Activated T-cell treated with anti-CD3 and anti-CD28 coated beads, Interleukin-2, amount 50 U/mL, for 4 hours (primary cell): ENCODE measurements around the gene PBX1. TPM values are rescaled to one million over a fixed set of nuclear protein-coding genes. Genes with fewer than 3 reads are reported as not detected.
"Not testable (repeated sequence)": the region's sequence is repeated elsewhere in the genome, so short reads cannot be mapped to it uniquely, and the experiment has no call there.

ENCODE experiments used
- ATAC-seq, 2 donors: fragments of 200-7000 bp; cut with Tn5 transposase; one replicate each; pipeline ENCODE4 v1.10.0; 2021
- DNase-seq: peaks from one replicate; pipeline ENCODE4 v3.0.0-alpha.2; 2020
- H3K27me3 Mint-ChIP-seq: one replicate; pipeline ENCODE4 v1.8.0; 2021; ENCODE audit warnings: low read depth, mixed read lengths
- H3K36me3 Mint-ChIP-seq: one replicate; pipeline ENCODE4 v1.8.0; 2022; ENCODE audit warnings: mixed read lengths; ENCODE audit not compliant: insufficient read depth
- H3K4me1 Mint-ChIP-seq: one replicate; pipeline ENCODE4 v1.8.0; 2021; ENCODE audit warnings: low read depth, mixed read lengths
- H3K4me3 Mint-ChIP-seq: one replicate; pipeline ENCODE4 v1.8.0; 2021; ENCODE audit warnings: mild to moderate bottlenecking, moderate library complexity, mixed read lengths
- H3K9me3 Mint-ChIP-seq: one replicate; pipeline ENCODE4 v1.8.0; 2021; ENCODE audit warnings: mixed read lengths
- total RNA-seq, 3 donors: library from RNA; stranded (reverse); gene quantifications; one replicate each; pipeline ENCODE4 v1.2.1, GENCODE V29; 2021

Gene PBX1
- total RNA-seq, 3 donors from 2014 or later = 0.41 to 0.48 (median 0.47) TPM

DNA sequence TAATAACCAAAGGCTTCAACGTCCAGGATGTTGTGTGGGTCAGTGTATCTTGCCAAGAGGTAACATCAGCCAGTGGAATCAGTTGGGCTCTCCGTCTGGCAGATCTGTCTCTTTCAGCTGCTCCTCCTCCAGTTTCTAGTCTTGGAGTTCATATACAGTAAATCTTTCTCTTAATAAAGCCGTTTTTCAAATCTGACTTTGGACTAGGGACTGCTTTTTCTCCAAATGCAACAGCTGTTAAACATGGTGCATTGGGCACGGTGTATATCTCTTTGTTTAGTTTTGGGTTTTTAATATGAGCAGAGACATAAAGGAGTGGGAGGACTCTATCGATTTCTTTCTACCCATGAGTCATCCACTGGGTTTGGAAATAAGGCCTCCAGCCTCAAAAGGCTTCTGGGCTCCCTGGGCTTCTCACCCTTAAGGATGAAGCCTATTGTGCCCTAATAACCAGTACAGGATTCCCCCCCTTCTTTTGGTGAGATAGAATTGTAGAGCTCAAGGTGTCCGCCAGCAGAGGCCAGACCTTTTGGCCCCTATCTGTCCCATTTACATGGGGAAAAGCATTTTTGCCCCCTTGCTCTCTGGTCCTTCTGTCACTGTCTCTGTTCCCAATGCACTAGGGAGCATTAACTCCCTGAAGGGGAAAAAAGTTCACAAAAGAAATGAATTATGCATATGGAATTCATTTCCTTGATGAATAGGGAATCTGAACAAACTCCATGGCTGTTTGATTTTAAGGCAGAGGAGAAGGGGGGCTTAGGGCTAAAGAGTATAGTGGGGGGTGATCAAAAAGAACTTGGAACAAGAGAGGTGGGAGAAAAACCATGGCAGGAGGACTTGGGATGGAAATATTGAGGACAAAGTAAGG, 86.0 kb downstream of the PBX1 start:
- no peaks in the 10 kb centered on the region for H3K9me3 Mint-ChIP-seq
- ATAC-seq (no peak), DNase-seq (no peak)
- no peaks in the 10 kb centered on the region for H3K27me3 Mint-ChIP-seq
- H3K36me3 Mint-ChIP-seq = no peaks in the 10 kb centered on the region
- H3K4me1 Mint-ChIP-seq = no peaks in the 10 kb centered on the region
- H3K4me3 Mint-ChIP-seq = no peak overlapping the region

DNA sequence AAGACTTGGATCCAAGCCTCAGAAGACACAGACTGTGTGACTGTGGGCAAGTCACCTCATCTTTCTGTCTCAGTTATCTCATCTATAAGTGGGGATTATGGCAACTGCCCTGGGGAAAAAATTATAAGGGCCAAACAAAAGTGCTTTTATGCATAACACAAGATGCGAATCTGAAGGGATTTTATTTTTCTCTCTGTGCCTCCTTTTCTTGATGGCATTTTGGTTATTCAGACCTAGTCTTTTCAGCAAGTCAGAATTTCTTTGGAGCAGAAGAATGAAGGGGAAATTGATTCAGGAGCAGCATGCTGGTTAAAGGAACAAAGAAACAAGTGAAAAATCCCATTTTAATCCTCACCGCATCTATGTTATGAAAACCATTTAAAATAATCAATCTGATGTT, 86.9 kb downstream of the PBX1 start:
- no peak overlapping the region for H3K4me3 Mint-ChIP-seq
- no peak for DNase-seq

GRCh38 chr1:164647211-164647610, 88.2 kb downstream of the PBX1 start:
- DNase-seq = no peak
- H3K9me3 Mint-ChIP-seq = no peaks in the 10 kb centered on the region
- no peak overlapping the region for H3K4me3 Mint-ChIP-seq
- no peaks in the 10 kb centered on the region for H3K27me3 Mint-ChIP-seq
- no peak for ATAC-seq
- no peaks in the 10 kb centered on the region for H3K36me3 Mint-ChIP-seq
- no peaks in the 10 kb centered on the region for H3K4me1 Mint-ChIP-seq

More for the DNA sequence above, 86.9 kb downstream of the PBX1 start:
- H3K9me3 Mint-ChIP-seq = no peaks in the 10 kb centered on the region
- no peaks in the 10 kb centered on the region for H3K4me1 Mint-ChIP-seq
- no peaks in the 10 kb centered on the region for H3K36me3 Mint-ChIP-seq
- no peak for ATAC-seq
- H3K27me3 Mint-ChIP-seq = no peaks in the 10 kb centered on the region

DNA sequence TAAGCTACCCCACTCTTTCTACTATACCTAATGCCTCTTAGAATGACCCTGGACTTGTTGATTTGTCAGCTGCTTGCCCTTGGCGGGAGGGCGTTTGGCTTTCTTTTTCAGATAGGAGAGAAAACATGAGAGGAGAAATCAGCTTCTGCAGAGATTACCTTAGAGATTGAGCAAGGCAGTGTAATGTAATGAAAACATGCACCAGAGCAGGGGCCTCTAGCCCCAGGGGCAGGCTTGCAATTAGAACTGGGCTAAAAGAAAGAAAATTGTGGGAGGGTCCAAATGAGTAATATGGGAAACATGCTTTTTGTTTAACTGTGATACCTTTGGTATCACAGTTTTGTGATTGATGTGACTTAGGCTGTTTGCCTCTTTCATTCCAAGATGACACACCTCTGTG, 89.7 kb downstream of the PBX1 start:
- Mint-ChIP-seq H3K27me3 (no peaks in the 10 kb centered on the region), H3K4me1 (no peaks in the 10 kb centered on the region), H3K4me3 (no peak overlapping the region), H3K9me3 (no peaks in the 10 kb centered on the region), H3K36me3 (no peaks in the 10 kb centered on the region)
- ATAC-seq (no peak), DNase-seq (no peak)

- Mint-ChIP-seq H3K27me3 (no peaks in the 10 kb centered on the region), H3K9me3 (no peaks in the 10 kb centered on the region), H3K36me3 (no peaks in the 10 kb centered on the region), H3K4me1 (no peaks in the 10 kb centered on the region), H3K4me3 (no peak overlapping the region)
- no peak for DNase-seq
- ATAC-seq = no peak
These were observed 90.2 kb downstream of the PBX1 start for GRCh38 chr1:164649146-164649545.

GRCh38 chr1:164650531-164650930, 91.5 kb downstream of the PBX1 start:
- ATAC-seq = no peak
- no peak overlapping the region for H3K4me3 Mint-ChIP-seq

GRCh38 chr1:164651351-164651951, 92.5 kb downstream of the PBX1 start:
- H3K36me3 Mint-ChIP-seq = no peaks in the 10 kb centered on the region
- ATAC-seq = no peak
- no peaks in the 10 kb centered on the region for H3K27me3 Mint-ChIP-seq
- DNase-seq = no peak
- no peaks in the 10 kb centered on the region for H3K9me3 Mint-ChIP-seq
- H3K4me1 Mint-ChIP-seq = no peaks in the 10 kb centered on the region
- no peak overlapping the region for H3K4me3 Mint-ChIP-seq

More at GRCh38 chr1:164650531-164650930, 91.5 kb downstream of the PBX1 start:
- Mint-ChIP-seq H3K4me1 (no peaks in the 10 kb centered on the region), H3K36me3 (no peaks in the 10 kb centered on the region), H3K27me3 (no peaks in the 10 kb centered on the region), H3K9me3 (no peaks in the 10 kb centered on the region)
- DNase-seq = no peak

- H3K4me3 Mint-ChIP-seq = not testable (repeated sequence)
These were observed 94.0 kb downstream of the PBX1 start for GRCh38 chr1:164652969-164653368.

DNA sequence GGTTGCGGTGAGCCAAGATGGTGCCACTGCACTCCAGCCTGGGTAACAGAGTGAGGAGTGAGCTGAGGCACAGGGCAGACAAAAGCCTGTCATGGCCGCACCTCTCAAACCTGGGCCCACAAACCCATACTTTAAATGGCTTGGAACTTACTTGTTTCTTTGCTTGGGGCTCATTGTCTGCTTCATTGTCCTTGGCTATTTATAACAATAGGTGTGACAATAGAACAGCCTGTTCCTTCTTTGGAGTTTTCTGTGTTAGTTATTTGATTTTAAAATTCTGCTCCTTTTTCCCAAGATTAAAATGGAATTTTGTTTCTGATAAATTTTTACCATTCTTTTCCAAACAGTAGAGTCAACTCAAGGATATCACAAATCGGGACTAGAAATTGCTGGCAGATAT, 94.7 kb downstream of the PBX1 start:
- no peaks in the 10 kb centered on the region for H3K4me1 Mint-ChIP-seq
- H3K9me3 Mint-ChIP-seq = no peaks in the 10 kb centered on the region
- DNase-seq = no peak
- H3K4me3 Mint-ChIP-seq = no peak overlapping the region
- H3K36me3 Mint-ChIP-seq = no peaks in the 10 kb centered on the region
- H3K27me3 Mint-ChIP-seq = no peaks in the 10 kb centered on the region
- ATAC-seq = no peak

More at GRCh38 chr1:164652969-164653368, 94.0 kb downstream of the PBX1 start:
- not testable (repeated sequence) for DNase-seq, H3K27me3 Mint-ChIP-seq, H3K4me1 Mint-ChIP-seq, ATAC-seq, H3K36me3 Mint-ChIP-seq, H3K9me3 Mint-ChIP-seq

GRCh38 chr1:164654200-164654599, 95.2 kb downstream of the PBX1 start:
- ATAC-seq = no peak
- no peak overlapping the region for H3K4me3 Mint-ChIP-seq
- H3K27me3 Mint-ChIP-seq = no peaks in the 10 kb centered on the region
- H3K4me1 Mint-ChIP-seq = no peaks in the 10 kb centered on the region
- H3K9me3 Mint-ChIP-seq = no peaks in the 10 kb centered on the region
- no peaks in the 10 kb centered on the region for H3K36me3 Mint-ChIP-seq
- no peak for DNase-seq

GRCh38 chr1:164658864-164659263, 99.9 kb downstream of the PBX1 start:
- DNase-seq (no peak), ATAC-seq (no peak)
- H3K27me3 Mint-ChIP-seq = no peaks in the 10 kb centered on the region
- peaks cover 4% of the 10 kb centered on the region for H3K9me3 Mint-ChIP-seq
- peaks cover 4% of the 10 kb centered on the region for H3K4me1 Mint-ChIP-seq
- H3K4me3 Mint-ChIP-seq = no peak overlapping the region
- no peaks in the 10 kb centered on the region for H3K36me3 Mint-ChIP-seq

DNA sequence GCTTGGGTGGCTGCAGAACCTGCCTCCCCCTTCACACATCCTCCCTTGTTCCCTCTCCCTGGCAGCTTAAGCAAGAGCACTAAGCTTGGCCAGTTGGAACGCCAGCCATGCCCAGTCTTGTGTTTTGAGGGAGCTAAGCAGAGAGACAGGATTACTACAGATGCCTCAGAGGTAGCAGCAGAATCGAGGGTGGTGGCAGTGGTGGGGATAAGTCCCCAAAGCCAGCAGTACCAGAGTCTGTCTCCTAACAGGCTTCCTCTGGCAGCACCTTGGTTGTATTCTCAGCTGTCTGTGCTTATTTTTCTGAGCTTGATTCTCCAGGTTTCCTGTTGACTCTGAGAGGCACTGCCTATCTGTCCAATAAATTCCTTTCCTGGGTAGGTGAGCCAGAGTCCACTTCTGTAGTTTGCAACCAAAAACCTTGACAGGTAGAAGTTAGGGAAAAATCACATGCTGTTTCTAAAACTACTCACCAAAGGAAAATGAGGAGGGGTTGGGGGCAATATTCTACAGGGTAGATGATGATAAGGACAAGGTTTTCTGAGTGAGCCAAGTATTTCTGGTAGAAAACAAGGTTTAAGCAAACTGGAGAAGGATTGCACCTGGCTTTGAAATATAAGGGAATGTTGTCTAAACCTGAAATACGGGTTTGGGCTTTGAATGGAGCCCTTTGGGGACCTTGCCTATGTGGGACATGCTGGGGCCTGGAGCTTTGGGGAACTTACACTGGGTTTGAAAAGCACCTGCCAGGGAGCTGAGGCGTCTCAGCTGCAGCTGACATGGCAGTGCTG, 100.8 kb downstream of the PBX1 start:
- H3K27me3 Mint-ChIP-seq = no peaks in the 10 kb centered on the region
- H3K4me1 Mint-ChIP-seq = peaks cover 4% of the 10 kb centered on the region
- DNase-seq (no peak), ATAC-seq (no peak)
- no peak overlapping the region for H3K4me3 Mint-ChIP-seq
- peaks cover 4% of the 10 kb centered on the region for H3K9me3 Mint-ChIP-seq
- no peaks in the 10 kb centered on the region for H3K36me3 Mint-ChIP-seq

- no peak for DNase-seq
- Mint-ChIP-seq H3K9me3 (peaks cover 4% of the 10 kb centered on the region), H3K4me1 (peaks cover 4% of the 10 kb centered on the region), H3K27me3 (no peaks in the 10 kb centered on the region), H3K36me3 (no peaks in the 10 kb centered on the region), H3K4me3 (no peak overlapping the region)
- ATAC-seq = peak; percentile 27 to 66
These were observed 101.4 kb downstream of the PBX1 start for GRCh38 chr1:164660412-164660772.

GRCh38 chr1:164660775-164661174, 101.8 kb downstream of the PBX1 start:
- ATAC-seq = no peak
- H3K9me3 Mint-ChIP-seq = peaks cover 4% of the 10 kb centered on the region
- no peak overlapping the region for H3K4me3 Mint-ChIP-seq
- no peak for DNase-seq
- H3K36me3 Mint-ChIP-seq = no peaks in the 10 kb centered on the region
- H3K27me3 Mint-ChIP-seq = no peaks in the 10 kb centered on the region
- peaks cover 4% of the 10 kb centered on the region for H3K4me1 Mint-ChIP-seq
